Loucy (cell line): Measurements from ENCODE around the gene C14orf180.

ENCODE experiments used
- CTCF ChIP-seq: fragments of 200-600 bp; sonication (generic); conservative IDR thresholded peaks from 2 replicates; pipeline ENCODE4 v1.5.1; 2014; ENCODE audit warnings: mild to moderate bottlenecking, antibody characterized with exemption, low read length
- EZH2phosphoT487 ChIP-seq: fragments of 200-600 bp; IDR thresholded peaks from 2 replicates; pipeline ENCODE4 v1.6.1; 2018; ENCODE audit warnings: antibody characterized with exemption, mild to moderate bottlenecking, moderate library complexity, borderline replicate concordance

GRCh38 chr14:104610749-104611310 is 31.3 kb downstream of the C14orf180 start:
- TF ChIP-seq CTCF (no peak), EZH2phosphoT487 (no peak)
